GM19468 (cell line): ENCODE results near the gene ARID1B.

Experiments
- ATAC-seq: cut with Tn5 transposase; IDR thresholded peaks from one replicate; pipeline ENCODE4 v1.9.1; 2021; ENCODE audit warnings: mild to moderate bottlenecking, moderate library complexity, moderate number of reproducible peaks; ENCODE audit not compliant: unreplicated experiment; ENCODE audit errors: extremely low read depth

ARID1B gene

DNA sequence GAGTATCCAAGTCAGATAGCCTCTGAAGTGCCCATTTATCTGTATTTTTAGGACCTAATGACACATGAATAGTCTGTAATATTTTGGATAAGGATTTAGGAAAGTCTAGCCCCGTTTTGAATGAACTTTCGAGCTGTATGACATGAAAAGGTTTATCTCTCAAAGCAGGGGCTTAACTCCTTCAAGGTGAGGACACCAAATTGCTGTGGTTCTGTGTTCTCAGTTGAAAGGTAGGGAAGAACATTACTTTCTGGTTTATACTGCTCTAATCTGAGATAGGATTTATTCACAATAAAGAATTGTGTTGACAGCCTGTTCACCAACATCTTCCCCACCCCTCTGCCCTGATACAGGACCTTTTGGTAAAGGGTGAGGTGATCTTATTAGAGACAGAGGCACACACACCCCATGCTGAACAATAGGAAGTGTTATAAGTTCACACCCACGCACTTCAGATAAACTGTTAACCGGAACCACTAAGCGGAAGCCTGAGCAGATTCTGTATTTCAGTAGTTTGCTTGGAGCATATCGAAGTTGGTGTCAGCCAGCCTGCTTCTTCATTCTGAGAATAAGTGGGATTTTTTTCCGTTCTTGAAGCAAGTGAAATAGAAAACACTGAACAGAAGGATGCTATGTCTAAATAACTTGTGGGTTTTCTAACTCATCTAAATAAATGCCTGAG, 322.9 kb downstream of the ARID1B start:
- ATAC-seq: peak; percentile 94

DNA sequence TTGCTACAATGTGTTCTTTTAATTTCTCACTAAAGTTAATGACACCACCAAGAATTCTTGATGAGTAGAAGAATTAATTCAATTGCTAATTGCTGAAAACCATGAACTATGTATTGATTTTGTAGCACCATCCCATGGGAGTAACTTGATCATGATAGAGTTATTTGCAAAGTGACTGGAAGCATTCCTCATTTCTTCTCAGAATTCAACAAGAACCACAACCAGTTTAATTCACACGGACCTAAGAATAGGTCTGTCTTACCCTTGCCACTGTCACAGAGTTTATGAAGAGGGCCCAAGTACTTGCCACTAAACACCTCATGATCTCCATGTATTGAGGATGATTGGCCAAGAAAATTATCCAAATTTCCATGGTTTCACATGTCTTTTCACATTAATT, 324.0 kb downstream of the ARID1B start:
- ATAC-seq: no peak

- no peak for ATAC-seq
Measured at GRCh38 chr6:157104803-157105202, 327.6 kb downstream of the ARID1B start.

GRCh38 chr6:157106487-157106886, 329.3 kb downstream of the ARID1B start:
- ATAC-seq: no peak

- no peak for ATAC-seq
Measured at GRCh38 chr6:157107571-157107914, 330.4 kb downstream of the ARID1B start.

DNA sequence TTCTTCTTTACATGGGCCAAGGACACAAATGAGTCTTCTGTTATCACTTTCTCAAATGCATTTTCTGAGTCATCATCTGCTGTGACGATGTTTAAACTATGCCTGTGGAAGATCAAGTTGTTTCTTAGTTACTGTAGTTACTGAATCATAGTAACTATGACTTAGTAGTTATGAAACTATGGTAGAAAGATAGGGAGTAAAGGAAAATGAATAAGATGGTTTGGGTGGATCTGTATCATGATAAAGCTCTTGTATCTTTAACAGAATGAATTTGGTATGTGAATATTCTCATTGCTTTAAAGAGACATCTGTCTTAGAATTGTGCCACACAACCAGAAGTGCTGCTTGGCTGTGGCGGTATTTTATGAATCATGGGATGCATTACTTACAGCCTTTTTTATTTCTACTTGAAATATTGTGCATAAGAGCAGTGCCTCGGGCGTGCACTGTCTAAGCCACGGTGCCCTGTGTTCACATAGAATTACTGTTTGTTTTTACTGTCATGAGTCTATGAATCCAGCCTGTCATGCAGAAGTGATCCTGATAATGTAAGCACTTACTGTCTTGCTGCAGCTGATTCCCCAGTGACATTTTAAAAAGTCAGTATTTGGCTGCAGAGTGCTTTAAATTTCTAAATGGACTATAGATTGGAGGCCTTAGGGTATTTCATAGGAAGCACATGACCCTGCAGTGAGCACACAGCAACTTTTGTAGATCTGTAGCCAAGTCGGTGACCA, 330.9 kb downstream of the ARID1B start:
- no peak for ATAC-seq

GRCh38 chr6:157108923-157109322, 331.7 kb downstream of the ARID1B start:
- no peak for ATAC-seq

DNA sequence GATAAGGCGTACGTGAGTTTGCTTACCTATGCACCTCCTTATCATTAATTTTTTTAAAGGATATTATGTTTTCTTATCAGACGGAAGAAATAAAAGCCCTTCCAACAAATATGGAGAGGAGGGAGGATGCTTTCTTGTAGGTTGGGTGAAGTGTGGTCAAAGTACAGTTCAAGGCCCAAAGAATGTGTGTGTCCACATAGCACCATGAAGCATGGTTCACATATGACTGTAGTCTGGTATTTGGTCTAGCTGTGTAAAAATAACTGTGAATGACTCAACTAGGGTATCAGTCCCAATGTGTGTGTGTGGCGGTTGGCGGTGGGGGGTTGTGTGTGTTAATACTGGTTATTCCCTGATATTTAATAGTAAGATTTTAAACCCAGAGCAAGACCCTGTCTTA, 333.4 kb downstream of the ARID1B start:
- ATAC-seq: no peak

- ATAC-seq: no peak
Measured at GRCh38 chr6:157113389-157113788, 336.2 kb downstream of the ARID1B start.

GRCh38 chr6:157116426-157116825, 339.2 kb downstream of the ARID1B start:
- ATAC-seq: no peak

- ATAC-seq: no peak
Measured at GRCh38 chr6:157117431-157118095, 340.4 kb downstream of the ARID1B start.

- ATAC-seq: no peak
Measured at GRCh38 chr6:157119502-157120027, 342.4 kb downstream of the ARID1B start.

DNA sequence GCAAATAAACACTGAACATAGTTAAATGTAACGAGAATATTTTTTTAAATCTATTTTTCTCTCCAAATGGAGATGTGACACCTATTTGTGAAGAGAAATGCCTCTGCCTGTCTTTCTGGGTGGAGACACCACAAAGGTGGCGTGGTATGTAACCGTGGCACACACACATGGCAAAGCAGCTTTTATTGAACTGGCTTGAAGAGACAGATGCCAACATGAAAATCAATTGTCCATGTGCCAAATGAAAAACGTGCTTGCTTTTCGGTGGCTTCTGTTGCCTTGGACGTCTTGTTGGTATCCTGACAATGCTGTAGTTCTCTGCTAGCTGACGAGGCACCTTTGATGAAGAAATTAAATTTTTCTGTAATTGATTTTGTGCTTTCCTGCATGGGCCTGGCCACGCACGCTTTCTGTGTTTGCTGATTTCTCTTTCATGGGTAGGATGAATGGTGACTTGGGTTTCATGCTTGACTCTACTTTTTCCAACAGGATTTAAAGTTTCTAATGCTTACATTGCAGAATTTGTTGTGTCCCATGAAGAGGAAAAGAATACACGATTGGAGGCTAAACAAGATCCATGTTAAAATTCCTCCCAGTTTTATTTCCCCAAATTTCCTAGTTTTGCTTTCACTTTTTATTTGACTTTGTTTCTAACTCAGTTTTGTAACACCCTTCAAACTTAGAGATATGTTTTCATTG, 343.5 kb downstream of the ARID1B start:
- no peak for ATAC-seq

- ATAC-seq: no peak
Measured at GRCh38 chr6:157121897-157122296, 344.7 kb downstream of the ARID1B start.

DNA sequence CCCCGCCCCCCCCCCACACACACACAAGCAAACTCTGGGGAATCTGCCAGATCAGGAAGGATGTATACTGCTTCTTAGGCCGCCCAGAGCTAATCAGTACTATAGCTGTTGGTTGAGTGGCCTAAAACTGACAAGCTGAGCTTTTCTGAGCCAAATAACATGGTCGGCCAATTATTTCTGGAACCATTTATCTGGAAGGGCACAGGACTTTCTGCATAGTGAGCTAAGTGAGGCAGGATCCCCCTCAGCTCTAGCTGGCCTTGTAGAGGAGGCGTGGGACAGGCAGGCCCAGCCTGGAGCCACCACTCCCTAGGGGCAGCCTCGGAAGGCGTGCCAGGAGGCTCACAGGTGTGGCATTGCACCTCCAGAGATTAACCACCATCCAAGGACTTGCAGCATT, 346.1 kb downstream of the ARID1B start:
- no peak for ATAC-seq

DNA sequence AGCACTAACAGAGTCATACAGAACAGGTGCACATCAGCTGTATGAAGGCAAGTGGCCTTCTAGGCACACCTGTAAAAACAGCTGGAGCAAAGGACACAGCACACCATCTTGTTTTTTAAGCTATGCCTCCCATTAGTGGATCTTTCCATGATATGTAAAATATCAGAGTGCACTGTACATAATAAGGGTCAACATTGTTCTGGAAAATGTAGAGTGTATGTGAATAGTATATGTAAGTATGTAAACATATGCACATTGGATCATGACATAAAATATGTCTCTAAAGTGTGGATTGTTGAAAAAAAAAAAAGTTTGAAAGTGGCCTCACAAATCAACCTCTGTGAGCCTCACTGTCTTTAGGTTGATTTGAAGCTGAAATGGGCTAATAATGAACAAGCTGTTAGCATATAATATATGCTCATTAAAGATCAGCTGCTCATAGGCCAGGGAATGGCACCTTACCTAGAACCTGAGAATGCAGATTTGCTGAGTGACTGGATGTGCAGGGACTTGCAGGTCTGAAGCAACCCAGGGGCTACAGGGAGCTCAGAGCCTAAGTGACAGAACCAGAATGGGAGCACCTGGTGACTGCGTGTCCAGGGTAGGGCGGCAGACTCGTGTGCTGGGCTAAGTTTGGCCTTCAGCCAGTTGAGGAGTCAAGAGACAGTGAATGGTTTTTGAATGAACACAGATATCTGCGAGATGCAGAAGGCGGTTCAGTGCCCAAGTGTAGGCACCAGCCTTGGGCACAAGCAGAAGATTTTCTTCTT, 347.5 kb downstream of the ARID1B start:
- ATAC-seq: no peak

DNA sequence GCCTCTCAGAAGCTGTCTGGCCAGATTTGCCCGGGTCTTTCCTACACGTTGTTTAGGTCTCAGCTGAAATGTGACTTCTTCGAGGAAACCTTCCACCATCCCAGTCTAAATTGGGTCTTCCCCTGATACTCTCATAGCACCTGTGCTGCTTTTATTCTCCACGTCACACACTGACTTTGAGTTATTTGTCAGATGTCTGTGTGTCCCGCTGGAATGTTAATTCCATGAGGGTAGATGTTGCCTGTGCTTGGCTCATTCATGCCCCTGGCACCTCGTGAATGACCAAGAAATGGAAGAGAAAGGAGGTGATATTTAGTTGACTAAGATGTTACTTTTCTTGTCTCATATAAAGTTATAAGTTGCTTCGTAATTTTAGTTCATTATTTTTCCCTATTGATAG, 348.4 kb downstream of the ARID1B start:
- no peak for ATAC-seq

DNA sequence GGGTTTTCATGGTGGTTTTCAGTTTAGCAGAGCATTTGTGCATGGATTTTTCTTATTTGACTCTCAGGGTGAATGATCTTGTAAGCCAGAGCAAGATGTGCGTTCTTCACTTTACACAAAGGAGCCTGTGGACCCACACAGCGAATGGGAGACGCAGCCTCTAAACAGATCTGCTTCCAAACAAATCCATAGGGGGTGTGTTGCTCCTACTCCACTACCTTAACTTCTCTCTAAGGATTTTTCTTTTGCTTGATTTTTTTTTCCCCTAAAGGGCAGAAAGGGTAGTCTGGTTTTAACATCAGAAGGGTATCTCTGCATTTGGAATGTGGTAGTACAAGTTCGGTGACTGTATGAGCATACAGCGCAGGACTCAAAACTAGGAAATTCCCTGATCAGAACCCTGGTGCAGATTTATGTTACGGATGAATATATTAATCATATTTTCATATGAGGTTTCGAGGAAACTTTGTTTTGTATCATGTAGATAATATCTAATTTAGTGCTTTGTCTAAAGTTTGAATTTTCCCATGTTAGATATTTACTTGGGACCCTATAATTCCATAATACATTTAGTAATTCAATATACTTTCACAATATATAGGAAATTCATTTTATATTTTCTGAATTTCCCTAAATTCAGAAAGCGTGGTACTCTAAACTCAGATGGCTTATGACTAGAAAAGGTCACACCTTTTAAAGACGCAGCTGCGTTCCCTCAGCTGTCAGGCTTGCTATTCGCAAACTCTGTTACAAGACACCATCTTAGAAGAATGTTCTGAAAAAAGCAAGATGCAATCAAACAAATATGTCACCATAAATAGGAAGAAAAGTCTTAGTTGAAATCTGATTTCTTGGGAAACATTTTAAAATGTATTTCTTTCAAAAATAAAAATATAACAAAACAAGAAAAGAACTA, 349.3 kb downstream of the ARID1B start:
- no peak for ATAC-seq

DNA sequence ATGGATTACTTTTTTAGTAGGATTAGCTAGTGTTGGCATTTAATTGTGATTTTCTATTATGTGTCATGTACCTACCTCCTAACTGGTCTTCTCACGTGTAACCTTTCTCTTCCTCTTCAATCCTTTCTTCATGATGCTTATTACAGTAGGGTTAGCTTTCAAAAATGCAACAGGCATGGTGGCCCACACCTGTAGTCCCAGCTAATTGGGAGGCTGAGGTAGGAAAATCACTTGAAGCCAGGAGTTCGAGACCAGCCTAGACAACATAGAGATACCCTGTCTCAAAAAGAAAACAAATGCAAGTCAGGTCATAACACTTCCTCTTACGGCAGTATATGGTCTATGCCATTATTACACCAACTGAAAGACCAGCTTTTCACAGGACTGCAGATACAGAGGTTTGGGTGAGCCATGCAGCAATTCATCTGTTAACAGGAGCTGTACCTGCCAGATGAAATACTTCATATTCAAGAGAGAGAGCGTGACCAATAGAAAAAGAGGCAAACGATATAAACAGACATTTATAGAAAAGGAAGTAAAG, 351.1 kb downstream of the ARID1B start:
- no peak for ATAC-seq
